HCT116 (cell line): ENCODE results near the gene NAA80. TPM values are rescaled to one million over a fixed set of nuclear protein-coding genes. Genes with fewer than 3 reads are reported as not detected.

Experiments used
- ATAC-seq: fragments of 200-7000 bp; cut with Tn5 transposase; 2 replicates; pipeline ENCODE4 v1.9.1; 2020; ENCODE audit warnings: mild to moderate bottlenecking, moderate library complexity
- BruUV-seq: library from RNA; stranded (reverse); fragments of 400-500 nt; replicated peaks from 2 replicates; lab custom pipeline; 2021; lab: Mats Ljungman, UMichigan
- CTCF ChIA-PET: fragments of 300-600 bp; sonication (Branson Sonifier 250); formaldehyde crosslinking; loops from one replicate; lab custom pipeline; 2021; ENCODE audit warnings: antibody characterized with exemption; lab: Charles Lee
- POLR2A ChIA-PET: fragments of 300-600, 350-600 bp; sonication (Branson Sonifier 250); formaldehyde crosslinking; loops from one replicate; lab custom pipeline; 2021; ENCODE audit warnings: antibody characterized with exemption; lab: Charles Lee
- RAD21 ChIA-PET, 2 experiments: fragments of 300-600 bp; sonication (Branson Sonifier 250); formaldehyde crosslinking; loops; one replicate each; lab custom pipeline; 2023; ENCODE audit warnings: low total read pairs in 2 of 2; ENCODE audit not compliant: uncharacterized antibody in 2 of 2, unreplicated experiment in 2 of 2, low non-redundant PET in 1 of 2; lab: Charles Lee
- DNase-seq: peaks from one replicate; pipeline ENCODE4 v3.0.0-alpha.2; 2010; ENCODE audit warnings: low read depth, low spot score
- H2AFZ ChIP-seq: fragments of 200-600 bp; shearing (Covaris generic), sonication (generic); 2 replicates; pipeline ENCODE4 v1.6.1; 2017; ENCODE audit warnings: low read depth, mixed run types, mixed read lengths, antibody characterized with exemption, low read length; ENCODE audit not compliant: poor library complexity, severe bottlenecking
- H3K27ac ChIP-seq: 2 replicates; pipeline ENCODE4 v1.5.1; 2012; ENCODE audit warnings: low read depth, low read length
- H3K27me3 ChIP-seq: fragments of 200-600 bp; sonication (generic); 2 replicates; pipeline ENCODE4 v1.6.1; 2016; ENCODE audit warnings: mixed run types, low read length, mixed read lengths; ENCODE audit not compliant: insufficient read depth
- H3K36me3 ChIP-seq, 2 experiments: fragments of 200-500 bp in 1 of 2; fragments of 200-600 bp in 1 of 2; sonication (Bioruptor generic) in 1 of 2; sonication (generic) in 1 of 2; 2 replicates each; pipeline versions ENCODE4 v1.5.1 to v1.6.1; 2014 to 2016; ENCODE audit warnings: low read length in 2 of 2, inconsistent platforms in 1 of 2, mixed read lengths in 1 of 2, mixed run types in 1 of 2; ENCODE audit not compliant: insufficient read depth in 2 of 2, control insufficient read depth in 1 of 2
- H3K4me1 ChIP-seq, 2 experiments: fragments of 200-600 bp in 1 of 2; sonication (generic) in 1 of 2; 2 replicates each; pipeline versions ENCODE4 v1.5.1 to v1.6.1; 2012 to 2017; ENCODE audit warnings: low read length in 2 of 2, inconsistent platforms in 1 of 2, mild to moderate bottlenecking in 1 of 2, mixed read lengths in 1 of 2, mixed run types in 1 of 2, moderate library complexity in 1 of 2; ENCODE audit not compliant: insufficient read depth in 2 of 2, control insufficient read depth in 1 of 2
- H3K4me2 ChIP-seq: fragments of 200-600 bp; sonication (generic); 2 replicates; pipeline ENCODE4 v1.6.1; 2017; ENCODE audit warnings: mixed run types, low read length, mixed read lengths
- H3K4me3 ChIP-seq, 2 experiments: fragments of 200-600 bp in 1 of 2; sonication (generic) in 1 of 2; replicated peaks in 1 of 2; 2 replicates each; pipeline ENCODE4 v1.5.1; 2011 to 2016; ENCODE audit warnings: low read length in 2 of 2, control low read depth in 1 of 2, low read depth in 1 of 2, mild to moderate bottlenecking in 1 of 2, mixed read lengths in 1 of 2, mixed run types in 1 of 2
- H3K79me2 ChIP-seq: fragments of 200-600 bp; sonication (generic); 2 replicates; pipeline ENCODE4 v1.6.1; 2017; ENCODE audit warnings: mild to moderate bottlenecking, mixed run types, low read length, moderate library complexity, mixed read lengths; ENCODE audit not compliant: insufficient read depth
- H3K9ac ChIP-seq: fragments of 200-600 bp; sonication (generic); 2 replicates; pipeline ENCODE4 v1.6.1; 2016; ENCODE audit warnings: low read length, mixed read lengths
- H3K9me2 ChIP-seq: fragments of 200-600 bp; sonication (generic), shearing (Covaris generic); 2 replicates; pipeline ENCODE4 v1.6.1; 2017; ENCODE audit warnings: mixed run types, mild to moderate bottlenecking, moderate library complexity; ENCODE audit not compliant: insufficient read depth
- H3K9me3 ChIP-seq, 2 experiments: fragments of 200-500 bp in 1 of 2; fragments of 200-600 bp in 1 of 2; sonication (Bioruptor generic) in 1 of 2; sonication (generic) in 1 of 2; 2 replicates each; pipeline ENCODE4 v1.6.1; 2014 to 2017; ENCODE audit warnings: low read length in 2 of 2, mixed read lengths in 2 of 2, inconsistent platforms in 1 of 2, low read depth in 1 of 2, mild to moderate bottlenecking in 1 of 2, mixed run types in 1 of 2, moderate library complexity in 1 of 2; ENCODE audit not compliant: control insufficient read depth in 1 of 2, insufficient read depth in 1 of 2
- H4K20me1 ChIP-seq: fragments of 200-600 bp; sonication (generic), shearing (Covaris generic); 2 replicates; pipeline ENCODE4 v1.6.1; 2017; ENCODE audit warnings: mixed run types, mild to moderate bottlenecking, moderate library complexity; ENCODE audit not compliant: insufficient read depth
- ATF3 ChIP-seq: IDR thresholded peaks from 2 replicates; pipeline ENCODE4 v1.6.1; 2012
- CBX3 ChIP-seq: IDR thresholded peaks from 2 replicates; pipeline ENCODE4 v1.6.1; 2012; ENCODE audit warnings: low read depth
- CEBPB ChIP-seq: IDR thresholded peaks from 2 replicates; pipeline ENCODE4 v1.6.1; 2012; ENCODE audit warnings: low read depth
- CTCF ChIP-seq, 3 experiments: fragments of 200-600 bp in 1 of 3; sonication (generic) in 1 of 3; IDR thresholded peaks in 2 of 3; conservative IDR thresholded peaks in 1 of 3; 2 replicates each; pipeline ENCODE4 v1.5.1; 2012 to 2017; ENCODE audit warnings: low read depth in 2 of 3, low read length in 2 of 3, antibody characterized with exemption in 1 of 3, borderline replicate concordance in 1 of 3, control low read depth in 1 of 3, mild to moderate bottlenecking in 1 of 3, mixed read lengths in 1 of 3, mixed run types in 1 of 3, moderate library complexity in 1 of 3; ENCODE audit not compliant: insufficient read depth in 1 of 3
- ELF1 ChIP-seq: IDR thresholded peaks from 2 replicates; pipeline ENCODE4 v1.6.1; 2012; ENCODE audit warnings: low read depth, borderline replicate concordance
- EZH2 ChIP-seq: fragments of 200-600 bp; sonication (generic); IDR thresholded peaks from 2 replicates; pipeline ENCODE4 v1.6.1; 2017; ENCODE audit warnings: antibody characterized with exemption, mixed run types
- EZH2phosphoT487 ChIP-seq: fragments of 200-600 bp; IDR thresholded peaks from 2 replicates; pipeline ENCODE4 v1.6.1; 2018; ENCODE audit warnings: antibody characterized with exemption, borderline replicate concordance
- JUND ChIP-seq: IDR thresholded peaks from 2 replicates; pipeline ENCODE4 v1.6.1; 2012
- MAX ChIP-seq: IDR thresholded peaks from 2 replicates; pipeline ENCODE4 v1.6.1; 2012
- POLR2A ChIP-seq: IDR thresholded peaks from 2 replicates; pipeline ENCODE4 v1.7.0; 2011; ENCODE audit warnings: borderline replicate concordance; ENCODE audit not compliant: insufficient read depth, insufficient read length; ENCODE audit errors: extremely low read depth
- POLR2AphosphoS5 ChIP-seq: IDR thresholded peaks from 2 replicates; pipeline ENCODE4 v1.6.1; 2011; ENCODE audit warnings: mild to moderate bottlenecking, low read depth, low read length, moderate library complexity
- RAD21 ChIP-seq: IDR thresholded peaks from 2 replicates; pipeline ENCODE4 v1.6.1; 2012; ENCODE audit warnings: low read depth, mild to moderate bottlenecking
- SIN3A ChIP-seq: IDR thresholded peaks from 2 replicates; pipeline ENCODE4 v1.6.1; 2012; ENCODE audit warnings: low read depth
- SP1 ChIP-seq: IDR thresholded peaks from 2 replicates; pipeline ENCODE4 v1.6.1; 2012; ENCODE audit warnings: low read depth
- SRF ChIP-seq: IDR thresholded peaks from 2 replicates; pipeline ENCODE4 v1.6.1; 2012; ENCODE audit warnings: low read depth
- TCF7L2 ChIP-seq: IDR thresholded peaks from 2 replicates; pipeline ENCODE4 v1.7.0; 2011; ENCODE audit warnings: borderline replicate concordance, inconsistent platforms; ENCODE audit not compliant: insufficient read depth, insufficient read length; ENCODE audit errors: extremely low read depth
- YY1 ChIP-seq: IDR thresholded peaks from 2 replicates; pipeline ENCODE4 v1.6.1; 2011; ENCODE audit warnings: low read length, low read depth, moderate library complexity, mild to moderate bottlenecking; ENCODE audit not compliant: insufficient replicate concordance; ENCODE audit errors: extremely low read depth
- ZFX ChIP-seq: fragments of 450-650 bp; IDR thresholded peaks from 2 replicates; pipeline ENCODE4 v1.6.1; 2017
- intact Hi-C: fragments of 100-400 bp; cut with micrococcal nuclease; formaldehyde crosslinking; loops from 2 replicates; pipeline ENCODE4 v1.10.0; 2022
- total RNA-seq: library from RNA; stranded (reverse); gene quantifications from one replicate; pipeline ENCODE4 v1.2.1, GENCODE V29; 2021; ENCODE audit not compliant: unreplicated experiment

The NAA80 gene
- total RNA-seq, 1 experiment from 2014 or later = 21.3 TPM

GRCh38 chr3:50288387-50289007 is 10.7 kb downstream of the NAA80 start:
- Histone ChIP-seq H3K9me2 (no peaks in the 10 kb centered on the region), H3K4me2 (no peak overlapping the region), H4K20me1 (no peaks in the 10 kb centered on the region), H3K9me3 (no peaks in the 10 kb centered on the region), H3K79me2 (peaks cover 42% of the 10 kb centered on the region), H3K36me3 (peaks cover 23 to 45% of the 10 kb centered on the region in 2 experiments), H3K4me1 (peaks cover 11 to 17% of the 10 kb centered on the region in 2 experiments), H2AFZ (no peak overlapping the region), H3K27ac (no peak overlapping the region), H3K9ac (no peak overlapping the region), H3K27me3 (no peaks in the 10 kb centered on the region), H3K4me3 (no peak overlapping the region)
- ChIA-PET CTCF (no interaction called here), RAD21 (no interaction called here), POLR2A (interaction anchor here (1.2 kb wide), 1 partner anchor 55 kb away, joined by 3 read pairs; no protein-coding TSS in a partner anchor)
- no peak for DNase-seq
- intact Hi-C loops = no loop called here
- no TSS peak for BruUV-seq
- TF ChIP-seq ATF3 = no peak
- no peak for TF ChIP-seq SIN3A
- no peak for TF ChIP-seq RAD21
- TF ChIP-seq CEBPB = no peak
- TF ChIP-seq POLR2AphosphoS5 = no peak
- TF ChIP-seq EZH2 = no peak
- no peak for TF ChIP-seq ELF1
- no peak for TF ChIP-seq POLR2A
- no peak for ATAC-seq

GRCh38 chr3:50287262-50287661 is 11.9 kb downstream of the NAA80 start:
- POLR2A ChIA-PET = no interaction called here
- intact Hi-C loops = no loop called here
- Histone ChIP-seq H3K36me3 (peaks cover 23 to 45% of the 10 kb centered on the region in 2 experiments), H3K4me3 (no peak overlapping the region), H3K4me2 (no peak overlapping the region), H3K9ac (no peak overlapping the region), H4K20me1 (no peaks in the 10 kb centered on the region), H3K27me3 (no peaks in the 10 kb centered on the region), H3K79me2 (peaks cover 42% of the 10 kb centered on the region), H3K9me3 (no peaks in the 10 kb centered on the region), H3K4me1 (peaks cover 6 to 7% of the 10 kb centered on the region in 2 experiments; a peak in 3 of 4 replicates), H2AFZ (no peak overlapping the region), H3K9me2 (no peaks in the 10 kb centered on the region), H3K27ac (no peak overlapping the region)
- RAD21 ChIA-PET = no interaction called here
- BruUV-seq = no TSS peak
- CTCF ChIA-PET = no interaction called here
- no peak for DNase-seq
- no peak for ATAC-seq
- TF ChIP-seq SIN3A (no peak), TCF7L2 (no peak), EZH2 (no peak), POLR2AphosphoS5 (no peak), SRF (no peak), EZH2phosphoT487 (no peak), CEBPB (no peak), ATF3 (no peak), CTCF (IDR thresholded peaks at IDR 0.05 in 2 of 3, conservative IDR thresholded peaks at IDR 0.05 in 1 of 3; ENCODE audit: borderline replicate concordance in 1 of 3, insufficient read depth in 1 of 3, low read depth in 2 of 3, low read length in 2 of 3) (no peak), CBX3 (no peak), ELF1 (no peak), SP1 (no peak), YY1 (no peak), JUND (no peak), ZFX (no peak), MAX (no peak)
